GM20431 (cell line): ENCODE results near the gene ZSCAN2.
"Not testable (repeated sequence)": the region's sequence is repeated elsewhere in the genome, so short reads cannot be mapped to it uniquely, and the experiment has no call there.

Experiments
- in situ Hi-C: fragments of 300-500 bp; cut with MseI, MboI; formaldehyde crosslinking; loops from one replicate; pipeline ENCODE4 v1.15.0; 2020; ENCODE audit warnings: low sequenced_read_pairs; ENCODE audit not compliant: unreplicated experiment

ZSCAN2 gene

DNA sequence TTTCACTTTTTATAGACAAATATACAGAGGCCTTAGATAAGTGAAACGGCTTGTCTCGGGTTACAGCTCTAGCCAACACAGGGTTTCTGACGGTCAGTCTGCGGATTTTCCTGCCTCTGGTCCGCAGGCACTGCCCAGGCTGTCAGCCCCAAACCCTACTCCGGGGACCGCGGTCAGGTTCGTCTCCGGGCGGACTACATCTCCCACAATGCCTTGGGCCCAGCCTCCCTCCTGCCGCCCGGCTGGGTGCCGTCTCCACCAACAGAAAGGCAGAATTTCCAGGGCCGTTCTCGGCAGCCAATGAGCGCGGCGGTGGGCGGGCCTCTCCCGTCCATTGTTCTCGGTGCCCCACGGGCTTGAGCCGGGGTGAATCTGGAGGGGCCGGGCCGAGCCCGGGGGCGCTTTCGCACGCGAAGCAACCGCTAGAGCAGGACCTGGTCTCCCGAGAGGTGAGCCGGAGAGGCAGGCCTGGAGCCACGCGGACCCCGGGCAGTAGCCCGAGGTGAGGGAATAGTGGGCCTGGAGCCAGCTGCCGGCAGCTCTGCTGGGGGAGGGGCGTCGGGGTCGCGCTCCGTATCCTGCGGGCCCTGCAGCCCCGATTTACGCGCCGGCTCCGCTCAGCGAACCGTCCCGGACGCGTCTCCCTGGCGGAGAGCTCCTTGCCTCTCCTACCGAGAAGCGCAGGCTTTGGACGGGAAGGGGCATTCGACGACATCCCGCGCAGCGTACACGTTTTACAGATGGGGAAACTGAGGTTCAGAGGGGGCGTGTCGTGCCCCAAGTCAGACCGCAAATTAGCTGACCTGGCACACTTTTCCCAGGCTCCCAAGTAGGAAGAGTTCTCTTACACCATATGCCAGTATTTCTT, at the start of gene ZSCAN2:
Gene ZSCAN2 (plus strand): TSS at position 323 of the 868 bp plus-strand sequence. CDS start 2,919 bp downstream, outside the sequence.
- in situ Hi-C loops = no loop called here

GRCh38 chr15:84551624-84552023, 49.2 kb upstream of the ZSCAN2 start:
- in situ Hi-C loops = not testable (repeated sequence)

- in situ Hi-C loops = no loop called here
These were observed 47.9 kb upstream of the ZSCAN2 start for GRCh38 chr15:84552896-84553295.

DNA sequence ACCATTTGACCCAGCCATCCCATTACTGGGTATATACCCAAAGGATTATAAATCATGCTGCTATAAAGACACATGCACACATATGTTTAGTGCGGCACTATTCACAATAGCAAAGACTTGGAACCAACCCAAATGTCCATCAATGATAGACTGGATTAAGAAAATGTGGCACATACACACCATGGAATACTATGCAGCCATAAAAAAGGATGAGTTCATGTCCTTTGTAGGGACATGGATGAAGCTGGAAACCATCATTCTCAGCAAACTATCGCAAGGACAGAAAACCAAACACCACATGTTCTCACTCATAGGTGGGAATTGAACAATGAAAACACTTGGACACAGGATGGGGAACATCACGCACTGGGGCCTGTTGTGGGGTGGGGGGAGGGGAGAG, 44.1 kb upstream of the ZSCAN2 start:
- in situ Hi-C loops = not testable (repeated sequence)

DNA sequence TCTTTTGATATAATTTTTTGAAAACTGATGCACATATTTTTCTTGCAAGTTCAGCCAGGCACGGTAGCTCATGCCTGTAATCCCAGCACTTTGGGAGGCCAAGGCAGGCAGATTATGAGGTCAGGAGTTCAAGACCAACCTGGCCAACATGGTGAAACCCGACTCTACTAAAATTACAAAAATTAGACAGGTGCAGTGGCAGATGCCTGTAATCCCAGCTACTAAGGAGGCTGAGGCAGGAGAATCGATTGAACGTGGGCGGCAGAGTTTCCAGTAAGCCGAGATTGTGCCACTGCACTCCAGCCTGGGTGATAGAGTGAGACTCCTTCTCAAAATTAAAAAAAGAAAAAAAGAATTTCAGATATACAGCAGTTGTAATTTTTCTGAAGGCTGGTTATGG, 32.8 kb upstream of the ZSCAN2 start:
- in situ Hi-C loops = not testable (repeated sequence)

DNA sequence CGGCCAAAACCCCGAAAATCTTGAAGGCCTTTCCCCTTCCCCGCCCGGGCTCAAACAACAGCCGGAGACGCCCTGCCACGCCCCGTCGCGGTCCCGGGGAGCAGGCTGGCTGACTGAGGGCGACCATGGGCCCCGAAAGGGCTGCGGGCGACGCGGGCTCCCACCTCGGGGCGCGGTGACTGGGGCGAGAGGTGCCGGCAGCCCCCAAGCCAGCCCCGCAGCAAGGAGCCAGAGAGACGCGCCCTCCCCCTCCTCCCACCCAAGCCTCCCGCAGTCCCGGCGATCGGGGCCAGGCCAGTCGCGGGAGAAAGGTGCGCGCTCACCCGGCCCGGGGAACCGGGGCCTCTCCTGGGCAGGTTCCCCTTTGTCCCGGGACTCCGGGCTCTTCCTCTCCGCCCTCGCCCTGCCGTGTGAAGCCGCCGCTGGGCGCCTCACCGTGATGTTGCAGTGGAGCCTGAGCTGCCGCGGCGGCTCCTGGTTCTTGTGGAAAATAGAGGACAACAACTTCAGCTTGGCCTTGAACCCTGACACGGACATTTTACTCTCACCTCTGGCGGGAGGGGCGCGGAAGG, 30.6 kb upstream of the ZSCAN2 start:
- in situ Hi-C loops = no loop called here

DNA sequence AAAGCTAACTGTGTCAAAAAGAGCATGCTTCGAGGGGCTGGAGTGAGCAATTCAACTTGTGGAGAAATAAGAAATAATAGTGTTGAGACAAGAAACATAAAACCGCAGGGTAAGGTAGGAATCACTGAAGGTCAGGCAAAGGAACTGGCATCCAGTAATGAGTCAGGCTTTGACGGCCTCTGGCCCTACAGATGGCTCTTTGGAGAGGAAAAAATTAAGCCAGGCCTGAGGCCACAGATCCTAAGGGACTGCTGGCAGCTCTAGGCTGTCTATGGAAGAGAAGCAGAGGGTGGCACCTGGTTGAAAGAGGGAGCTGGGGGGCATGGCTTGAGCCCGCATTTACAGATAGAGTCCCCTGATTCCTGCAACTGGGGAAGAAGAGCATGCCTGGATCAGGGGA, 28.6 kb upstream of the ZSCAN2 start:
- in situ Hi-C loops = no loop called here

DNA sequence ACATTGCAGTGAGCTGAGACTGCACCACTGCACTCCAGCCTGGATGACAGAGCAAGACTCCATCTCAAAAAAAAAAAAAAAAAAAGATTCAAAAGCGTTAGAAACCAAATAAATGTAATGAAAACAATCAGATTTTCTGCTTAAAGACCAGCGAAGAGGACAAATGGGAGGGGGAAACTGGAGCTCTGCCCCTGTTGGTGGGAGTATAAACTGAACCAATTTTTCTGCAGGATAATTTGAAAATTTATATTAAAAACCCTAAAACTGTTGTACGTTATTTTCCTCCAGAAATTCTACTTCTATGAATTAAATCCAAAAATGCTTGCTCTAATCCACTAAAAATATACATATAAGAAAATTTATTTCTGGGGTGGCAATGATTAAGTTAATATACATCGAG, 25.3 kb upstream of the ZSCAN2 start:
- in situ Hi-C loops = no loop called here

GRCh38 chr15:84577891-84578290, 22.9 kb upstream of the ZSCAN2 start:
- in situ Hi-C loops = not testable (repeated sequence)

- in situ Hi-C loops = not testable (repeated sequence)
These were observed 21.5 kb upstream of the ZSCAN2 start for GRCh38 chr15:84579261-84579721.

DNA sequence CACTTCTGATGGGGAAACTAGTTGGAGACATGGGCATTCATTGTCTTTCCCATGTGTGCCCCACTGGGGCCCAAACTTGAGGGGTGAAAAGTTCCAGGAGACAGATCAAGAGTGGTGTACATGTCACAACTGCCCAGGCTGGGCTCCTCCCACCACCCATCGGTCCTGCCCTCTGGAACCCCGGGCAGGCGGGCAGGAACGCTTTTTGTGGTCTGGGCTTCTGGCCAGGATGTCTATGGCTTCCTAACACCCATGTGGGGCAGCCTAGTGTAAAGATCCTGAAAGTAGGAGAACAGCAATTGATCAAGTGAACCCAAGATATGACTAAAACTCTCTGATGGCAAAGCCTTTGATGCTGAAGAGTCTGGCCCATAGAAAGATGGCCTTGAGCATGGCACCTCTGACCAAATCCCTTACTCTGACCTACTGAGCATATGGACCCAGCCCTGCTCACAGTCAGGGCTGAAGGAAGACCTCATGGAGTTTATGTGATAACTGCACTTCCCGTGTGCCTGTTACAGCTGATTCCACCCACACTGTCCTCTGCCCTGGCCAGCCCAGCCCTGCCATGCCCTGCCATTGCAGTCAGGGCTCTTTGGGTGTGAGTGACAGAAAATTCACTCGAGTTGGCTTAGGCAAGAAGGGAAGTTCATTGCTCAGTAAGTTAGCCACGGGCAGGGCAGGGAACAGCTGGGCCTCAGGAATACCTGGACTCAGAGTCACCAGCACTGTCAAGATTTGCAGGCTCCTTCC, 19.0 kb upstream of the ZSCAN2 start:
- in situ Hi-C loops = loop anchor here (10.0 kb wide), 1 partner anchor 353 kb away; no protein-coding TSS in a partner anchor

GRCh38 chr15:84582583-84583157, 18.1 kb upstream of the ZSCAN2 start:
- in situ Hi-C loops = loop anchor here (10.0 kb wide), 1 partner anchor 352 kb away; no protein-coding TSS in a partner anchor

GRCh38 chr15:84583921-84584320, 16.9 kb upstream of the ZSCAN2 start:
- in situ Hi-C loops = loop anchor here (10.0 kb wide), 1 partner anchor 351 kb away; no protein-coding TSS in a partner anchor

DNA sequence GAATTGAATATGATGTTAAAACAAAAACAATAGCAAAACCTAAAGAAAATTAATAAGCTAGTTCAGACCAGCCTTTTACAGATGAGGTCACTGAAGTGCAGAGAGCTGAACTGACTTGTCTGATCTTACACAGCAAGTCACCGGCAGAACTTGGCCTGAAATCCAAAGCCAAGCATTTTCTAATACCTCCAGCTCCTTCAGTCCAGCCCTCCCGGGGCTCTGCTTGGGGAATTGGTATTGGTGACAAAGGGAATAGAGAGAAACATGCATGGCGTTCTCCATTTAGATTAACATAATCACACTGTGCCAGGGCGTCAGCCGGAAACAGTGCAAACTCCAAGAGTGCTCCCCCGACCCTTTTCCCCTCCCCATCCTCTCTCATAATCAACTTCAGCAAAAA, 14.1 kb upstream of the ZSCAN2 start:
- in situ Hi-C loops = loop anchor here (10.0 kb wide), 1 partner anchor 348 kb away; no protein-coding TSS in a partner anchor

DNA sequence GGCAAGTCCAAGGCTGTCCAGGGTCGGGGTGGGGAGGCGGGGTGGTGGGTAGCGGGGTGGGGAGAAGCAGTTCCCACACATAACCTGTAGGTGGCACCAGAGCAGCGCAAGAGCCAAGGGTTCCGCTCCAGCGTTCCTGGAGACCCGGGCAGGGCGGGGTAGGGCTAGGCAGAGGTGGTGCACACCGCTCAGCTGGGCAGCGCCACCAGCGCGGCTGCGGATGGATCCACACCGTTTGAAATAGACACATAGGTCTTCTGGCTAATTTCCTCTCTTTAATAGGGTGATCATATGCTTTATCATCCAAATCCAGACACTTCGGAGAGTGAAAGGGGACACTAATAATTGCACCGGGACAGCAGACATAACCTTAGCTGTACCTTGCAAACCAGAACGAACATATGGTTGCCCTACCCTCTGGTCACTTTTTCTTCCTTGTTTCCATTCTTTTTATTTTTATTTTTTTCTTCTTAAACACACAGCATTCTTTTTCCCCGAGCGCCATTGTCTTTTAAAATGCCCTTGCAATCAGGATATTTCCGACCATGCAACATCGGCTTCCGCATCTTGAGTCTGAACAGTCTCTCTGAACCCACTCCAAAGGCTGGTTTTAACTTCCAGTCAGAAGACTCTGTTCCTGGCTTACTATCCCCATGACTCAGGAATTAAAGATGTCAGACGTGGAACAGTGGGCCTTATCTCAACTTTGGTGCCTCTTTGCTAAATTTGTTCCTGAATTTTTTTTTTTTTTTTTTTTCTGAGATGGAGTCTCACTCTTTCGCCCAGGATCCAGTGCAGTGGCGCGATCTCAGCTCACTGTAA, 12.5 kb upstream of the ZSCAN2 start:
- in situ Hi-C loops = loop anchor here (10.0 kb wide), 1 partner anchor 347 kb away; no protein-coding TSS in a partner anchor

- in situ Hi-C loops = no loop called here
These were observed 10.4 kb upstream of the ZSCAN2 start for GRCh38 chr15:84590406-84590805.

DNA sequence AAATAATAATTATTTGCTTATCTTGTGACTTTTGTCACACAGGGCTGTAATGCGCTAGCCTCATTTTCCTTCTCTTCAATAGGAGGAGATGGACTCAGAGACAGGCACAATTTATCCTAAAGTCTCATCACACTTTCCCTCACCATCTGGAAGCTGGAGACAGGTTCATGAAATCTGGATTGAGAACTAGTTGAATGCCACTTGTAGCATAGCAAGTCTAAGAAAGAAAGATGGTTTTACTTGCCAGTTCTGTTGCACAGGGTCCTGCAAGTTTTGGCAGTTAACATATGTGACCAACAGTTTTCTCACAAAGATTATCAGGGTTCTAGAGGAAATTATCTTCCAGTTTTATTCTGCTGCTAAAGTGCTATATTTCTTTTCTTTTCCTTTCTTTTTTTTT, 9.0 kb upstream of the ZSCAN2 start:
- in situ Hi-C loops = no loop called here

GRCh38 chr15:84594617-84595290, 6.1 kb upstream of the ZSCAN2 start:
- in situ Hi-C loops = no loop called here

DNA sequence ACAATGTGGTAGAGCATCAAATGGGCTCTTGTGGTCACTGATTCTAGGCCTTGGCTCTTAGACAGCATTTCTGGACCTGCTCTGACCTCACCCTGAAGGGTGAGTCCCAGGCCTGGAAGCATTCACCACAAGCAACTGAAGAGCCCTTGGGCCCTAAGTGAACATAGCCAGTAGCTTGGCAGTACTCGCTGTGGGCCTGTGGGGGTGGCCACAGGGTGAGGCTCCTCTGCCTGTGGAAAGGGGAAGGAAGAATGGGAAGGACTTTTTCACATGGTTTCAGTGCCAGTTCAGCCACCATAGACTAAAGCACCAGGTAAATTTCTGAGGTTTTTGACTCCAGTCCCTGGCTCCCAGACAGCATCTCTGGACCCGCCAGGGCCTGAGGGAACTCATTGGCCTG, 5.1 kb upstream of the ZSCAN2 start:
- in situ Hi-C loops = no loop called here
